Measurements from ENCODE around the gene KDM8.

KDM8 gene

GRCh38 chr16:27208796-27209195 is 5.5 kb downstream of the KDM8 start:
- DNase-seq = peak; percentile 17
- in situ Hi-C loops (cut with HindIII; ENCODE audit: low pct_ligation_motif_present, low pct_unique_long_range_greater_than_20kb, low sequenced_read_pairs) = no loop called here

GRCh38 chr16:27209591-27209990 is 6.3 kb downstream of the KDM8 start:
- in situ Hi-C loops (cut with HindIII; ENCODE audit: low pct_ligation_motif_present, low pct_unique_long_range_greater_than_20kb, low sequenced_read_pairs) = no loop called here

GRCh38 chr16:27210174-27210573 is 6.8 kb downstream of the KDM8 start:
- DNase-seq = no peak
- in situ Hi-C loops (cut with HindIII; ENCODE audit: low pct_ligation_motif_present, low pct_unique_long_range_greater_than_20kb, low sequenced_read_pairs) = no loop called here

More at GRCh38 chr16:27209591-27209990, 6.3 kb downstream of the KDM8 start:
- no peak for DNase-seq

GRCh38 chr16:27211026-27211425 is 7.7 kb downstream of the KDM8 start:
- in situ Hi-C loops (cut with HindIII; ENCODE audit: low pct_ligation_motif_present, low pct_unique_long_range_greater_than_20kb, low sequenced_read_pairs) = no loop called here

GRCh38 chr16:27214084-27214961 is 11.0 kb downstream of the KDM8 start:
- in situ Hi-C loops (cut with HindIII; ENCODE audit: low pct_ligation_motif_present, low pct_unique_long_range_greater_than_20kb, low sequenced_read_pairs) = no loop called here

More at GRCh38 chr16:27211026-27211425, 7.7 kb downstream of the KDM8 start:
- DNase-seq = no peak

GRCh38 chr16:27215660-27216059 is 12.3 kb downstream of the KDM8 start:
- in situ Hi-C loops (cut with HindIII; ENCODE audit: low pct_ligation_motif_present, low pct_unique_long_range_greater_than_20kb, low sequenced_read_pairs) = no loop called here
- DNase-seq = no peak

More at GRCh38 chr16:27214084-27214961, 11.0 kb downstream of the KDM8 start:
- DNase-seq = no peak

- in situ Hi-C loops (cut with HindIII; ENCODE audit: low pct_ligation_motif_present, low pct_unique_long_range_greater_than_20kb, low sequenced_read_pairs) = no loop called here
These were observed 13.1 kb downstream of the KDM8 start for GRCh38 chr16:27216297-27216885.

GRCh38 chr16:27217256-27217655 is 13.9 kb downstream of the KDM8 start:
- peak; percentile 75 for DNase-seq
- in situ Hi-C loops (cut with HindIII; ENCODE audit: low pct_ligation_motif_present, low pct_unique_long_range_greater_than_20kb, low sequenced_read_pairs) = no loop called here

More at GRCh38 chr16:27216297-27216885, 13.1 kb downstream of the KDM8 start:
- DNase-seq = no peak

- no peak for DNase-seq
- in situ Hi-C loops (cut with HindIII; ENCODE audit: low pct_ligation_motif_present, low pct_unique_long_range_greater_than_20kb, low sequenced_read_pairs) = no loop called here
These were observed 15.4 kb downstream of the KDM8 start for GRCh38 chr16:27218756-27219155.

- no peak for DNase-seq
- in situ Hi-C loops (cut with HindIII; ENCODE audit: low pct_ligation_motif_present, low pct_unique_long_range_greater_than_20kb, low sequenced_read_pairs) = no loop called here
These were observed 15.8 kb downstream of the KDM8 start for GRCh38 chr16:27219161-27219560.

- in situ Hi-C loops (cut with HindIII; ENCODE audit: low pct_ligation_motif_present, low pct_unique_long_range_greater_than_20kb, low sequenced_read_pairs) = no loop called here
These were observed 16.8 kb downstream of the KDM8 start for GRCh38 chr16:27220120-27220519.

GRCh38 chr16:27220527-27220926 is 17.2 kb downstream of the KDM8 start:
- DNase-seq = no peak
- in situ Hi-C loops (cut with HindIII; ENCODE audit: low pct_ligation_motif_present, low pct_unique_long_range_greater_than_20kb, low sequenced_read_pairs) = no loop called here

More at GRCh38 chr16:27220120-27220519, 16.8 kb downstream of the KDM8 start:
- DNase-seq = no peak

- in situ Hi-C loops (cut with HindIII; ENCODE audit: low pct_ligation_motif_present, low pct_unique_long_range_greater_than_20kb, low sequenced_read_pairs) = no loop called here
- DNase-seq = no peak
These were observed 17.7 kb downstream of the KDM8 start for GRCh38 chr16:27220991-27221390.

- no peak for DNase-seq
- in situ Hi-C loops (cut with HindIII; ENCODE audit: low pct_ligation_motif_present, low pct_unique_long_range_greater_than_20kb, low sequenced_read_pairs) = no loop called here
These were observed 18.4 kb downstream of the KDM8 start for GRCh38 chr16:27221576-27222248.

GRCh38 chr16:27222249-27223225 is 19.2 kb downstream of the KDM8 start:
- in situ Hi-C loops (cut with HindIII; ENCODE audit: low pct_ligation_motif_present, low pct_unique_long_range_greater_than_20kb, low sequenced_read_pairs) = no loop called here
- DNase-seq = peak; percentile 24

- in situ Hi-C loops (cut with HindIII; ENCODE audit: low pct_ligation_motif_present, low pct_unique_long_range_greater_than_20kb, low sequenced_read_pairs) = no loop called here
- no peak for DNase-seq
These were observed 19.9 kb downstream of the KDM8 start for GRCh38 chr16:27223226-27223610.

GRCh38 chr16:27223701-27224100 is 20.4 kb downstream of the KDM8 start:
- DNase-seq = no peak
- in situ Hi-C loops (cut with HindIII; ENCODE audit: low pct_ligation_motif_present, low pct_unique_long_range_greater_than_20kb, low sequenced_read_pairs) = no loop called here

- DNase-seq = no peak
These were observed 21.0 kb downstream of the KDM8 start for GRCh38 chr16:27224271-27224737.

More at GRCh38 chr16:27224271-27224737, 21.0 kb downstream of the KDM8 start:
- in situ Hi-C loops (cut with HindIII; ENCODE audit: low pct_ligation_motif_present, low pct_unique_long_range_greater_than_20kb, low sequenced_read_pairs) = no loop called here
